GM13976 (cell line): Measurements from ENCODE around the gene HPCAL4.

Experiments
- DNase-seq: peaks from one replicate; pipeline ENCODE4 v3.0.0; 2012; ENCODE audit warnings: low spot score
- CTCF ChIP-seq: IDR thresholded peaks from 2 replicates; pipeline ENCODE4 v1.5.1; 2012; ENCODE audit warnings: borderline replicate concordance, mild to moderate bottlenecking; ENCODE audit not compliant: insufficient read depth; ENCODE audit errors: extremely low read depth, missing control alignments, control extremely low read depth
- in situ Hi-C: fragments of 300-500 bp; cut with MboI; formaldehyde crosslinking; loops from one replicate; pipeline ENCODE4 v1.12.0; 2022; ENCODE audit warnings: low sequenced_read_pairs, mixed read lengths, inconsistent platforms; ENCODE audit not compliant: unreplicated experiment

The HPCAL4 gene

GRCh38 chr1:39654291-39654690 is 36.9 kb downstream of the HPCAL4 start:
- DNase-seq: no peak
- in situ Hi-C loops: no loop called here
- no peak for TF ChIP-seq CTCF

GRCh38 chr1:39653546-39654031 is 37.6 kb downstream of the HPCAL4 start:
- peak; percentile 86 for TF ChIP-seq CTCF
- DNase-seq: peak; percentile 76
- in situ Hi-C loops: no loop called here

- no peak for TF ChIP-seq CTCF
- no peak for DNase-seq
- in situ Hi-C loops: no loop called here
Observed at GRCh38 chr1:39652554-39652953, 38.7 kb downstream of the HPCAL4 start.

GRCh38 chr1:39652105-39652504 is 39.1 kb downstream of the HPCAL4 start:
- in situ Hi-C loops: no loop called here

GRCh38 chr1:39650431-39650830 is 40.8 kb downstream of the HPCAL4 start:
- TF ChIP-seq CTCF: no peak
- no peak for DNase-seq
- in situ Hi-C loops: no loop called here

More at GRCh38 chr1:39652105-39652504, 39.1 kb downstream of the HPCAL4 start:
- TF ChIP-seq CTCF: no peak
- DNase-seq: no peak

- no peak for DNase-seq
- TF ChIP-seq CTCF: no peak
- in situ Hi-C loops: no loop called here
Observed at GRCh38 chr1:39649636-39650185, 41.5 kb downstream of the HPCAL4 start.
